Left kidney (tissue), 8 donors: ENCODE results near the gene LRRC59. TPM values are rescaled to one million over a fixed set of nuclear protein-coding genes. Genes with fewer than 3 reads are reported as not detected.
"Not testable (repeated sequence)": the region's sequence is repeated elsewhere in the genome, so short reads cannot be mapped to it uniquely, and the experiment has no call there.

Source experiments
- DNase-seq: peaks from one replicate; pipeline ENCODE4 v3.0.0-alpha.2; 2013
- long read RNA-seq, 8 donors: transcript quantifications; one replicate each; lab custom pipeline, GENCODE V29; 2026
- polyA plus RNA-seq: library from polyadenylated mRNA; unstranded; fragments of 120-200 nt; gene quantifications from one replicate; pipeline ENCODE4 v1.2.1, GENCODE V29; 2013; ENCODE audit not compliant: insufficient read length

Gene LRRC59
- 60.3 TPM for polyA plus RNA-seq
- long read RNA-seq, donor 1, transcript LRRC59-201 (7 exons, 2,910 nt), result major isoform, 26 of 26 reads
- long read RNA-seq, donor 1, partial matches to known transcripts, result 0 of 26 reads
- long read RNA-seq, donor 1, other reads (novel, unspliced or antisense), result 0 of 26 reads
- long read RNA-seq, donor 2, transcript LRRC59-201 (7 exons, 2,910 nt), result major isoform, 14 of 15 reads
- long read RNA-seq, donor 2, partial matches to known transcripts, result 0 of 15 reads
- long read RNA-seq, donor 2, other reads (novel, unspliced or antisense), result 0 of 15 reads
- long read RNA-seq, donor 3, transcript LRRC59-201 (7 exons, 2,910 nt), result major isoform, 12 of 12 reads
- long read RNA-seq, donor 3, partial matches to known transcripts, result 0 of 12 reads
- long read RNA-seq, donor 3, other reads (novel, unspliced or antisense), result 0 of 12 reads
- long read RNA-seq, donor 4, partial matches to known transcripts, result 0 of 2 reads
- long read RNA-seq, donor 4, other reads (novel, unspliced or antisense), result 0 of 2 reads
- long read RNA-seq, donor 5, transcript LRRC59-201 (7 exons, 2,910 nt), result major isoform, 32 of 32 reads
- long read RNA-seq, donor 5, partial matches to known transcripts, result 0 of 32 reads
- long read RNA-seq, donor 5, other reads (novel, unspliced or antisense), result 0 of 32 reads
- long read RNA-seq, donor 6, transcript LRRC59-201 (7 exons, 2,910 nt), result major isoform, 17 of 18 reads
- long read RNA-seq, donor 6, partial matches to known transcripts, result 0 of 18 reads
- long read RNA-seq, donor 6, other reads (novel, unspliced or antisense), result 0 of 18 reads
- long read RNA-seq, donor 7, transcript LRRC59-201 (7 exons, 2,910 nt), result major isoform, 33 of 35 reads
- long read RNA-seq, donor 7, partial matches to known transcripts, result 0 of 35 reads
- long read RNA-seq, donor 7, other reads (novel, unspliced or antisense), result 0 of 35 reads
- long read RNA-seq, donor 8, transcript LRRC59-201 (7 exons, 2,910 nt), result major isoform, 6 of 6 reads
- long read RNA-seq, donor 8, partial matches to known transcripts, result 0 of 6 reads
- long read RNA-seq, donor 8, other reads (novel, unspliced or antisense), result 0 of 6 reads

DNA sequence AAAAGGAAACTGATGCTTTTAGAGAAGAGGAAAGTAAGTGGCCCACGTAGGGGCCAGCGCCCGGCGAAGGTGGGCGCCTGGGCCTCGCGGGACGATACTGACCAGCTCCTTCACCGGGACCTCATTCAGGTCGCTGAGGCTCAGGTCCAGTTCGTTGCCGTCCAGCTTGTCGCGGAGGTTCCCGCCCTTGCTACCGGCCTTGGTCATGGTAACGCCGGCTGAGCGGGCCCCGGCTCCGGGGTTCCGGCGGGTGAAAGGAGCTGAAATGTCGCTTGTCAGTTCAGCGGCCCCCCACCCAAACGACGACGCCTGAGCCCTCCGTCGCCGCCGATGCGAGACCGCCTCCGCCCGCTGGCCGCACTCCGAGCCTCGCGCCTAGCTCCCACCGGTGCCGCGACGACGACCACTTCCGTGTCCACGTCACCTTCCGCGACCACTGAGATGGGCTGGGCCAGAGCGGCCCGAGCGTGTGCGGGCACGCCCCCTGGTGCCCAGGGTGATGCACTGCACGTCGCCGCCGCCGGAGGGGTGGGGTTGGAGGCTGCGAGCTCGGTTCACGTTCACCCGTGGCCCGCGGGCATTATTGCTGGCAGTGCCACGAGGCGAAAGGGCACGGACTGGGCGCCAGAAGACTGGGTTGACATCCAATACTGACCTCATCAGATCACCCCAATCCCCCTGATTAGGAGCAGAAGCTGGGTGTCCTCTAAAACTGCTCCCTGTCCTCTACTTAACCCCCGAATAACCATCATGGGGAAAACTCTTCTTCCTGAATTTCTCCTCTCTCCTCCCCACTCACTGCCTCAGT lies at the start of gene LRRC59:
LRRC59 (minus strand) TSS at position 413 of the 808 bp plus-strand sequence; CDS start at position 207, 206 bp downstream.
- peak; percentile 79 for DNase-seq

DNA sequence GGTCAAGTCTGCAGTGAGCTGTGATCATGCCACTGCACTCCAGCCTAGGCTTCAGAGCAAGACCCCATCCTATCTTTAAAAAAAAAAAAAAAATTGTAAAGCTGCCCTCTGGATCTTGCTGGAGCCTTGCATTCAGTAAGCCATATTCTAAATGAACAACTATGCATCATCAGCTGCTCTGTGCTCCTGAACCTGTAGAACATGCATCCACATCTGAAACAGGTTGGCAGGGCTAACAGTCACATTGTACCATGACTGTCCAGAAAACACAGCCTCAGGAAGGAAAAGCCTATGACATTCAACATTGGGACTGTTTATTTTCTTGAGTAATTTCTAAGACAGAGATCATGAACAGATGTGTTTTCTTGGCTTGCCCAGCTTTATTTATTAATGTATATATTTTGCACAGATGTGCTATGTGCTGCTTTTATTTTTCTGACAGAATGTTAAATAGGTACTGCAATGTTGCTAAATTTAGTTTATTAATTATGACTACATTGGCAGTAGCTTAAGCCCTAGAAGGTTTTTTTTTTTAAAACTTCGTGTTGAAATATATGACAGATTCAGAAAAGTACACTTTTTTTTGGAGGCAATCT lies 48.5 kb upstream of the LRRC59 start:
- DNase-seq, result no peak

GRCh38 chr17:50444841-50445715 lies 47.8 kb upstream of the LRRC59 start:
- DNase-seq, result no peak

DNA sequence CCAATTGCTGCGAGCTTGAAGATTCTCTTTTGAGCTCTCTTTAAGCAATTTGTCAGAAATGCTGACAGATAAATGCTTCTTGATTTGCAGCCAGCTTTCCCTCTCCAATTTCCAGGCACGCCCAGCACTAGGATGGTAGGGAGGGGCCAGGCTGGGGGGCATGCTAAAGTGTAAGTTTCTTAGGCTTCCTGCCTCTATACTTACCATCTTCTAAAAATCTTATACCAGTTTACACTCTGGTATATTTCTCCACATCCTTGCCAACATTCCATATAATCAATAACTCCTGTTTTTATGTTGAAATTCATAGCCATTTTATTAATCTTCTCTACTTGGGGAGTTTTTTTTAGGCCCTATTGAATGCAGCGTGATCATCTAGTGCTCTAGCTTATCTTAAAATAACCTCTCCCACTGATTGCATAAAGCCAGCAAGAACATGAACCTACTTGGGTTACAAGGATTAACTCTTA lies 46.2 kb upstream of the LRRC59 start:
- DNase-seq, result no peak

DNA sequence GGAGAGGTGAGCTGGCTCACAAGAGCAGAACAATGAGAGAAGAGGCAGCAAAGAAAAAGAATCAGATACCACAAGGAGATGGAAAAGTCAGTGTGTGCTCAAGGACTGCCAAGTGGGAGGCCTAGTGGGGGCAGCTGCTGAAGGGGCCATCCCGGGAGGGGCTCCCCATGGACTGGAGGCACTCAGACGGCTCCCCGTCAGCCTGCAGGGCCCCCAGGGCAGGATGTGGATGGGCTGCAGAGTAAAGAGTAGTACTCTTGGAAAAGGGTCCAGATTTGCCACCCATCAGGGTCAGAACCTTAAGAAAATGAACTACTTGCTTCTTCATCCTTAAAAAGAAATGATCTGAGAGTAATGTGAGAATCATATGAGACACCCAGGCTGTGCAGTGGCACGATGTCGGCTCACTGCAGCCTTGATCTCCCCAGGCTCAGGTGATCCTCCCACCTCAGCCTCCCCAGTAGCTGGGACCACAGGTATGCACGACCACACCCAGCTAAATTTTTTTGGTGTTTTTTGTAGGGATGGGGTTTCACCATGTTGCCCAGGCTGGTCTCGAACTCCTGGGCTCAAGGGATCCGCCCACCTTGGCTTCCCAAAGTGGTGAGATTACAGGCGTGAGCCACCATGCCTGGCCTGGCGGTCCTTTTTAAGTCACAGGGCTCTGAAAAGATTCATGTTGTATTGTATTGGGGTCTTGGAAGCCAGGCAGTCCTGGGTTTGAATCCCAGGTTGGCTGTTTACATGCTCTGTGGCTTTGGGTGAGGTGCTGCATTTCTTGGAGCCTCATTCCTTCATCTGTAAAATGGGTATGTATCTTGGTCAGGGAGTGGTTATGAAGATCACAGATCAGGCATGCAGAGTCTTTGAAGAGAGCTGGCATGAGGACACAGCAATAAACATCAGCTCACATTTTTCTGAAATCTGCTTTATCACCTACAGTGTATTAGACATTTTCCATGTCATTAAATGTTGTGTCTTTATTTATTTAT lies 43.8 kb upstream of the LRRC59 start:
- DNase-seq, result no peak

GRCh38 chr17:50440172-50440837 lies 43.0 kb upstream of the LRRC59 start:
- DNase-seq, result no peak

GRCh38 chr17:50439008-50439407 lies 41.7 kb upstream of the LRRC59 start:
- no peak for DNase-seq

- DNase-seq, result no peak
Observed at GRCh38 chr17:50437409-50437808, 40.1 kb upstream of the LRRC59 start.

- DNase-seq, result no peak
Observed at GRCh38 chr17:50432125-50432762, 34.9 kb upstream of the LRRC59 start.

- no peak for DNase-seq
Observed at GRCh38 chr17:50430821-50431618, 33.7 kb upstream of the LRRC59 start.

- no peak for DNase-seq
Observed at GRCh38 chr17:50429793-50430192, 32.5 kb upstream of the LRRC59 start.

- no peak for DNase-seq
Observed at GRCh38 chr17:50428831-50429424, 31.6 kb upstream of the LRRC59 start.

DNA sequence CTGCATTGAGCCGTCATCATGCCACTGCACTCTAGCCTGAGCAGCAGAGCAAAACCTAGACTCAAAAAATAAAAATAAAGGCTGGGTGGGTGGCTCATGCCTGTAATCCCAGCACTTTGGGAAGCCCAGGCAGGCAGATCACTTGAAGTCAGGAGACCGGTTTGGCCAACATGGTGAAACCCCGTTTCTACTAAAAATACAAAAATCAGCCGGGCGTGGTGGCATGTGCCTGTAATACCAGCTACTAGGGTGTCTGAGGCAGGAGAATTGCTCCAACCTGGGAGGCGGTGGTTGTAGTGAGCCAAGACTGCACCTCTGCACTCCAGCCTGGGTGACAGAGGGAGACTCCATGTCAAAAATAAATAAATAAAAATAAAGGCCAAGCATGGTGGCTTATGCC lies 30.8 kb upstream of the LRRC59 start:
- not testable (repeated sequence) for DNase-seq

GRCh38 chr17:50426814-50427787 lies 29.8 kb upstream of the LRRC59 start:
- no peak for DNase-seq

- DNase-seq, result no peak
Observed at GRCh38 chr17:50426472-50426782, 29.1 kb upstream of the LRRC59 start.
